K562 (cell line): ENCODE data around the gene CACNA2D3. TPM values are rescaled to one million over a fixed set of nuclear protein-coding genes. Genes with fewer than 3 reads are reported as not detected.

ENCODE experiments used
- ATAC-seq: fragments of 200-7000 bp; cut with Tn5 transposase; 3 replicates; pipeline ENCODE4 v1.9.1; 2020; ENCODE audit warnings: moderate library complexity
- BruUV-seq: library from RNA; stranded (reverse); fragments of 400-500 nt; replicated peaks from 2 replicates; lab custom pipeline; 2021; lab: Mats Ljungman, UMichigan
- CTCF ChIA-PET: fragments of 300-600 bp; formaldehyde crosslinking; extraction: SDS; loops from one replicate; lab custom pipeline; 2021; ENCODE audit warnings: low intra/inter-chr PET ratio; lab: Yijun Ruan, JAX
- POLR2A ChIA-PET: fragments of 300-600, 350-650 bp; sonication (Branson Sonifier 250); formaldehyde crosslinking; extraction: SDS; loops from one replicate; lab custom pipeline; 2021; ENCODE audit warnings: antibody characterized with exemption, inconsistent platforms; lab: Yijun Ruan, JAX
- DNase-seq, 4 experiments: peaks; one replicate each; pipeline versions ENCODE4 v3.0.0 to v3.0.0-alpha.2; 2011 to 2018; ENCODE audit warnings: low spot score in 3 of 4, mixed read lengths in 3 of 4; ENCODE audit errors: extremely low read depth in 1 of 4
- FAIRE-seq: peaks from 2 replicates; lab custom pipeline; 2011; peaks lifted over from hg19 to GRCh38; lab: Jason Lieb, UNC
- H2AFZ ChIP-seq: 2 replicates; pipeline ENCODE4 v1.6.0; 2011; ENCODE audit warnings: low read depth, low read length, control low read depth, inconsistent platforms
- H3K27ac ChIP-seq: fragments of 200-600 bp; 3 replicates; pipeline ENCODE4 v1.8.0; 2011; ENCODE audit warnings: low read depth, mild to moderate bottlenecking, control low read depth, inconsistent platforms, low read length, moderate library complexity, mixed read lengths; ENCODE audit errors: extremely low read depth
- H3K27me3 ChIP-seq, 2 experiments: fragments of 300-600 bp in 1 of 2; 2 replicates in 1 of 2; 3 replicates in 1 of 2; pipeline versions ENCODE4 v1.6.0 to v1.8.0; 2011; ENCODE audit warnings: inconsistent platforms in 2 of 2, low read length in 2 of 2, mild to moderate bottlenecking in 1 of 2, mixed read lengths in 1 of 2, moderate library complexity in 1 of 2; ENCODE audit not compliant: control insufficient read depth in 2 of 2, insufficient read depth in 2 of 2
- H3K36me3 ChIP-seq: fragments of 300-600 bp; 3 replicates; pipeline ENCODE4 v1.8.0; 2011; ENCODE audit warnings: mild to moderate bottlenecking, low read length, inconsistent platforms; ENCODE audit not compliant: control insufficient read depth, insufficient read depth
- H3K4me1 ChIP-seq, 2 experiments: fragments of 200-600 bp in 1 of 2; replicated peaks in 1 of 2; 2 replicates in 1 of 2; 3 replicates in 1 of 2; pipeline versions ENCODE4 v1.5.1 to v1.8.0; 2011; ENCODE audit warnings: inconsistent platforms in 2 of 2, low read length in 2 of 2, mild to moderate bottlenecking in 1 of 2, mixed read lengths in 1 of 2, moderate library complexity in 1 of 2; ENCODE audit not compliant: control insufficient read depth in 2 of 2, insufficient read depth in 2 of 2
- H3K4me2 ChIP-seq: 2 replicates; pipeline ENCODE4 v1.6.1; 2011; ENCODE audit warnings: low read length, control low read depth, inconsistent platforms, mixed read lengths; ENCODE audit not compliant: insufficient read depth
- H3K4me3 ChIP-seq: fragments of 200-600 bp; sonication (generic), shearing (Covaris generic); 2 replicates; pipeline ENCODE4 v1.5.1; 2016; ENCODE audit warnings: control low read depth, inconsistent platforms
- H3K79me2 ChIP-seq: fragments of 200-600 bp; 3 replicates; pipeline ENCODE4 v1.8.0; 2011; ENCODE audit warnings: low read length, inconsistent platforms; ENCODE audit not compliant: control insufficient read depth, insufficient read depth
- H3K9ac ChIP-seq, 2 experiments: 2 replicates each; pipeline versions ENCODE4 v1.6.0 to v1.6.1; 2011; ENCODE audit warnings: low read depth in 2 of 2, low read length in 2 of 2, control low read depth in 1 of 2, inconsistent platforms in 1 of 2, mild to moderate bottlenecking in 1 of 2, mixed read lengths in 1 of 2; ENCODE audit not compliant: insufficient read depth in 1 of 2
- H3K9me1 ChIP-seq: one replicate; pipeline ENCODE4 v1.6.0; 2011; ENCODE audit warnings: inconsistent platforms, mild to moderate bottlenecking, low read length, moderate library complexity; ENCODE audit not compliant: control insufficient read depth, insufficient read depth
- H3K9me3 ChIP-seq: replicated peaks from 2 replicates; pipeline ENCODE4 v1.5.1; 2011; ENCODE audit warnings: low read depth, low read length, inconsistent platforms; ENCODE audit not compliant: control insufficient read depth, insufficient read depth
- H4K20me1 ChIP-seq: replicated peaks from 2 replicates; pipeline ENCODE4 v1.6.1; 2011; ENCODE audit warnings: low read length, inconsistent platforms, mixed read lengths; ENCODE audit not compliant: control insufficient read depth, insufficient read depth
- ATF1 ChIP-seq, 2 experiments: fragments of 450-650 bp in 1 of 2; IDR thresholded peaks; 2 replicates each; pipeline ENCODE4 v1.6.1; 2016; ENCODE audit warnings: missing compliant biosample characterization in 1 of 2, missing genetic modification characterization in 1 of 2
- CC2D1A ChIP-seq: fragments of 450-650 bp; IDR thresholded peaks from 2 replicates; pipeline ENCODE4 v1.6.1; 2017; ENCODE audit warnings: mild to moderate bottlenecking
- KLF6 ChIP-seq: fragments of 250-450 bp; sonication (Bioruptor Pico); IDR thresholded peaks from 2 replicates; pipeline ENCODE4 v1.4.0; 2020; ENCODE audit warnings: mild to moderate bottlenecking, moderate library complexity, borderline replicate concordance
- NFIX ChIP-seq: fragments of 250-450 bp; sonication (Bioruptor Pico); IDR thresholded peaks from 2 replicates; pipeline ENCODE4 v1.4.0; 2020; ENCODE audit warnings: low read depth, mild to moderate bottlenecking, moderate library complexity
- ZNF699 ChIP-seq: fragments of 250-450 bp; sonication (Bioruptor Pico); IDR thresholded peaks from 2 replicates; pipeline ENCODE4 v1.8.0; 2021; ENCODE audit warnings: mild to moderate bottlenecking, moderate library complexity; ENCODE audit not compliant: insufficient replicate concordance
- ZSCAN29 ChIP-seq: fragments of 450-650 bp; IDR thresholded peaks from 2 replicates; pipeline ENCODE4 v1.6.1; 2017
- WGBS: fragments of 100-300 bp; shearing (Covaris generic); methylation state at CpG from one replicate; pipeline ENCODE4 v1.1.6; 2016; ENCODE audit warnings: low coverage, mixed read lengths; ENCODE audit not compliant: insufficient coverage; ENCODE audit errors: missing lambda C conversion rate; 5-methylcytosine and 5-hydroxymethylcytosine counted together
- in situ Hi-C: fragments of 300-500 bp; cut with MboI; formaldehyde crosslinking; loops from 4 replicates; pipeline ENCODE4 v1.15.0; 2018; ENCODE audit warnings: inconsistent platforms, mixed read lengths
- intact Hi-C: fragments of 100-400 bp; cut with micrococcal nuclease; formaldehyde crosslinking; loops from 2 replicates; pipeline ENCODE4 v1.14.2; 2022
- polyA plus RNA-seq, 8 experiments: library from polyadenylated mRNA; depleted of rRNA in 4 of 8; stranded (reverse) in 5 of 8; unstranded in 3 of 8; fragments of >200 nt; fragmentation: Nextera tagmentation in 2 of 8; fragmentation: Illumina TruSeq in 1 of 8; extraction: Ambion mirVana in 2 of 8; extraction: Trizol in 1 of 8; gene quantifications; 2 replicates each; pipeline versions ENCODE4 v1.2.1 to v1.2.3, GENCODE V29; 2011 to 2014; ENCODE audit warnings: inconsistent platforms in 1 of 8, missing spikeins in 1 of 8
- total RNA-seq, 7 experiments: library from RNA; depleted of rRNA in 6 of 7; stranded (reverse); fragments of >200 nt in 6 of 7; fragmentation: Illumina TruSeq in 2 of 7; extraction: Trizol in 2 of 7; gene quantifications; 2 replicates each; pipeline versions ENCODE4 v1.2.1 to v1.2.3, GENCODE V29; 2011 to 2021; ENCODE audit warnings: low replicate concordance in 1 of 7
- TF ChIP-seq, protein P1 (sequence below), 3 experiments: fragments of 200-800 bp in 1 of 3; sonication (Bioruptor generic) in 1 of 3; sonication (generic) in 1 of 3; formaldehyde crosslinking in 1 of 3; IDR thresholded peaks; 2 replicates each; pipeline versions ENCODE4 v1.6.1 to v1.8.0; 2016 to 2022; ENCODE audit warnings: mild to moderate bottlenecking in 2 of 3, missing compliant biosample characterization in 2 of 3, missing genetic modification characterization in 2 of 3, missing genetic modification reagents in 1 of 3
- TF ChIP-seq, protein P2 (sequence below): IDR thresholded peaks from 3 replicates; pipeline ENCODE4 v1.6.1; 2011; ENCODE audit warnings: borderline replicate concordance, mild to moderate bottlenecking, moderate library complexity; ENCODE audit not compliant: insufficient read length; ENCODE audit errors: extremely low read depth
- TF ChIP-seq, protein P3 (sequence below): sonication (generic); formaldehyde crosslinking; IDR thresholded peaks from 2 replicates; pipeline ENCODE4 v1.8.0; 2022; ENCODE audit warnings: mild to moderate bottlenecking, missing genetic modification reagents

The CACNA2D3 gene
- total and polyA plus RNA-seq, 9 of the 15 experiments (the other 6 are each of a cell fraction or from before 2014, with no cell fraction given), result 0.01 TPM; not detected in 8

DNA sequence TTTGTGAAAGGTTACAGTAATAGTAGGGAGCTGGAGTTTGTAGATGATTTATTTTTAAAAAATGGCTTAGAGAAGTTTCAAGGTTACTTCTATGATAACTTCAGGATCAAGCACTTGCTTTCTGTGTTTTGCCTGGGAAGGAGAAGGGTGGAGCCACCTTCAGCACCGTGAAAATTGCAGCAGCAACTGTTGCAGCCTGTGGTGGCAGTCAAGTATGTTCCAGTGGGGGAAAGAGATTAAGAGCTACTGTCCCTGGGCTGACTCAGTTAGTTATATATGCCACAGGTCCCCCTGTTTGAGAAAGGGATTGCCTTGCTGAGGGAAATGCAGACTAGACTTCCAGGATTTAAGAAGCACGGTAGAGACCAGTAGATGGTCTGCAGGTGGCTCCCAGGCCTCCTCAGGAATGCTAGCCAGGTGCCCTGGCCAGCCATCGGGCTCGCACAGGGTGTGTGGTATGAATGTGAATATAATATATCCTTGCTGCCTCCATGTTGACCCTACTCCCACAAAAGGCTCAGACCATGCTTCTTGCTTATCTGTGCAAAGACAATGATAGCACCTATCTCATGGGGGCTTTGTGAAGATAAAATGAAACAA lies 389.5 kb downstream of the CACNA2D3 start:
- POLR2A ChIA-PET, result no interaction called here

More for the DNA sequence above, 389.5 kb downstream of the CACNA2D3 start:
- Histone ChIP-seq H3K27ac (no peak overlapping the region), H3K9ac (no peak overlapping the region), H2AFZ (no peak overlapping the region), H3K9me3 (no peaks in the 10 kb centered on the region), H3K36me3 (no peaks in the 10 kb centered on the region), H3K9me1 (no peaks in the 10 kb centered on the region), H3K4me1 (no peaks in the 10 kb centered on the region), H3K4me2 (no peak overlapping the region), H3K27me3 (no peaks in the 10 kb centered on the region), H3K79me2 (no peaks in the 10 kb centered on the region), H3K4me3 (no peak overlapping the region), H4K20me1 (no peaks in the 10 kb centered on the region; the same call in 1 of the 2 replicates)
- in situ Hi-C loops, result no loop called here
- FAIRE-seq, result no peak
- intact Hi-C loops, result no loop called here
- CTCF ChIA-PET, result no interaction called here
- ATAC-seq, result no peak
- no TSS peak for BruUV-seq
- 0% methylated on average over 3 of the region's 4 CpGs for WGBS
- no peak for TF ChIP-seq NFIX (CRISPR knock-in tag)
- TF ChIP-seq CC2D1A, result no peak
- TF ChIP-seq, protein P1, sequence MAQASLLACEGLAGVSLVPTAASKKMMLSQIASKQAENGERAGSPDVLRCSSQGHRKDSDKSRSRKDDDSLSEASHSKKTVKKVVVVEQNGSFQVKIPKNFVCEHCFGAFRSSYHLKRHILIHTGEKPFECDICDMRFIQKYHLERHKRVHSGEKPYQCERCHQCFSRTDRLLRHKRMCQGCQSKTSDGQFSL (CRISPR knock-in tag; IDR thresholded peaks at IDR 0.05), result no peak
- TF ChIP-seq, protein P1 (tag; IDR thresholded peaks at IDR 0.05), result no peak
- TF ChIP-seq, protein P2, sequence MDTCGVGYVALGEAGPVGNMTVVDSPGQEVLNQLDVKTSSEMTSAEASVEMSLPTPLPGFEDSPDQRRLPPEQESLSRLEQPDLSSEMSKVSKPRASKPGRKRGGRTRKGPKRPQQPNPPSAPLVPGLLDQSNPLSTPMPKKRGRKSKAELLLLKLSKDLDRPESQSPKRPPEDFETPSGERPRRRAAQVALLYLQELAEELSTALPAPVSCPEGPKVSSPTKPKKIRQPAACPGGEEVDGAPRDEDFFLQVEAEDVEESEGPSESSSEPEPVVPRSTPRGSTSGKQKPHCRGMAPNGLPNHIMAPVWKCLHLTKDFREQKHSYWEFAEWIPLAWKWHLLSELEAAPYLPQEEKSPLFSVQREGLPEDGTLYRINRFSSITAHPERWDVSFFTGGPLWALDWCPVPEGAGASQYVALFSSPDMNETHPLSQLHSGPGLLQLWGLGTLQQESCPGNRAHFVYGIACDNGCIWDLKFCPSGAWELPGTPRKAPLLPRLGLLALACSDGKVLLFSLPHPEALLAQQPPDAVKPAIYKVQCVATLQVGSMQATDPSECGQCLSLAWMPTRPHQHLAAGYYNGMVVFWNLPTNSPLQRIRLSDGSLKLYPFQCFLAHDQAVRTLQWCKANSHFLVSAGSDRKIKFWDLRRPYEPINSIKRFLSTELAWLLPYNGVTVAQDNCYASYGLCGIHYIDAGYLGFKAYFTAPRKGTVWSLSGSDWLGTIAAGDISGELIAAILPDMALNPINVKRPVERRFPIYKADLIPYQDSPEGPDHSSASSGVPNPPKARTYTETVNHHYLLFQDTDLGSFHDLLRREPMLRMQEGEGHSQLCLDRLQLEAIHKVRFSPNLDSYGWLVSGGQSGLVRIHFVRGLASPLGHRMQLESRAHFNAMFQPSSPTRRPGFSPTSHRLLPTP, result no peak
- no peak for TF ChIP-seq ATF1 (CRISPR knock-in tag; IDR thresholded peaks at IDR 0.05)
- TF ChIP-seq ATF1 (tag; IDR thresholded peaks at IDR 0.05), result no peak
- no peak for TF ChIP-seq KLF6 (CRISPR knock-in tag)
- TF ChIP-seq ZSCAN29, result no peak
- no peak for TF ChIP-seq ZNF699 (CRISPR knock-in tag)
- TF ChIP-seq, protein P3, sequence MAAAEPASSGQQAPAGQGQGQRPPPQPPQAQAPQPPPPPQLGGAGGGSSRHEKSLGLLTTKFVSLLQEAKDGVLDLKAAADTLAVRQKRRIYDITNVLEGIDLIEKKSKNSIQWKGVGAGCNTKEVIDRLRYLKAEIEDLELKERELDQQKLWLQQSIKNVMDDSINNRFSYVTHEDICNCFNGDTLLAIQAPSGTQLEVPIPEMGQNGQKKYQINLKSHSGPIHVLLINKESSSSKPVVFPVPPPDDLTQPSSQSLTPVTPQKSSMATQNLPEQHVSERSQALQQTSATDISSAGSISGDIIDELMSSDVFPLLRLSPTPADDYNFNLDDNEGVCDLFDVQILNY (CRISPR knock-in tag), result no peak
- no peak for DNase-seq
